Mesodermal cell (in vitro differentiated cells): ENCODE results near the gene SLC16A11.
A peak's percentile ranks its signal among the peaks of the same experiment; 100 is the strongest.

ENCODE experiments used
- H3K27ac ChIP-seq: 2 replicates; pipeline ENCODE4 v1.7.0; 2013; ENCODE audit warnings: mild to moderate bottlenecking, low read depth, low read length, moderate library complexity; ENCODE audit not compliant: severe bottlenecking
- H3K36me3 ChIP-seq: 2 replicates; pipeline ENCODE4 v1.7.1; 2013; ENCODE audit warnings: mild to moderate bottlenecking, low read length, moderate library complexity; ENCODE audit not compliant: control insufficient read depth, insufficient read depth
- H3K4me1 ChIP-seq: one replicate; pipeline ENCODE4 v1.7.1; 2013; ENCODE audit warnings: mild to moderate bottlenecking, low read length; ENCODE audit not compliant: insufficient read depth, control insufficient read depth, poor library complexity, severe bottlenecking
- H3K4me3 ChIP-seq: 2 replicates; pipeline ENCODE4 v1.7.0; 2013; ENCODE audit warnings: low read length, control low read depth, mild to moderate bottlenecking; ENCODE audit not compliant: insufficient read depth, poor library complexity, severe bottlenecking; ENCODE audit errors: extremely low read depth
- H3K9me3 ChIP-seq: 2 replicates; pipeline ENCODE4 v1.7.1; 2013; ENCODE audit warnings: mild to moderate bottlenecking, low read length, moderate library complexity; ENCODE audit not compliant: control insufficient read depth
- WGBS, 2 experiments: methylation state at CpG; one replicate each; pipeline ENCODE4 v1.1.5; 2013; ENCODE audit warnings: missing lambda C conversion rate in 2 of 2; ENCODE audit not compliant: insufficient coverage in 2 of 2; 5-methylcytosine and 5-hydroxymethylcytosine counted together

The SLC16A11 gene

DNA sequence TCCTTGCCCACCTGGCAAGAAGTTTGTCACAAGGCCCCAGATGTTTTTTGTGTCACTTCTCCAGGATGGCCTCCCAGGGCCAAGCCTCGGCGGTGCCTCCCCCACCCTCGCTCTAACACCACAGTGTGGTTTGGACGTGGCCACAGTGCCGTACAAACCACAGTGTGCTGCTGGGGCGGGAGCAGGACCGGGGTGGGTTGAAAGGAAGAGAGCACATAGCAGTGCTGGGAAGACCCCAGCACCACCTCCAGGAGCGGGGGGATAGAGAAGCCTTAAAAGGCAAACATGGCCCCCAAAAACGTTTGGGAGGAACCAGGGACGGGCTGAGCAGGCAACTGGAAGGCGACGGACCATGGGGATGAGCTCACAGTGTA lies 26.1 kb downstream of the SLC16A11 start:
- H3K9me3 ChIP-seq, result no peaks in the 10 kb centered on the region
- peaks cover 22% of the 10 kb centered on the region for H3K36me3 ChIP-seq
- peaks cover 15% of the 10 kb centered on the region for H3K4me1 ChIP-seq
- WGBS, 2 experiments, result 93 to 96% methylated on average over 9 to 12 of the region's 12 CpGs
- no peak overlapping the region for H3K4me3 ChIP-seq
- H3K27ac ChIP-seq, result no peak overlapping the region

DNA sequence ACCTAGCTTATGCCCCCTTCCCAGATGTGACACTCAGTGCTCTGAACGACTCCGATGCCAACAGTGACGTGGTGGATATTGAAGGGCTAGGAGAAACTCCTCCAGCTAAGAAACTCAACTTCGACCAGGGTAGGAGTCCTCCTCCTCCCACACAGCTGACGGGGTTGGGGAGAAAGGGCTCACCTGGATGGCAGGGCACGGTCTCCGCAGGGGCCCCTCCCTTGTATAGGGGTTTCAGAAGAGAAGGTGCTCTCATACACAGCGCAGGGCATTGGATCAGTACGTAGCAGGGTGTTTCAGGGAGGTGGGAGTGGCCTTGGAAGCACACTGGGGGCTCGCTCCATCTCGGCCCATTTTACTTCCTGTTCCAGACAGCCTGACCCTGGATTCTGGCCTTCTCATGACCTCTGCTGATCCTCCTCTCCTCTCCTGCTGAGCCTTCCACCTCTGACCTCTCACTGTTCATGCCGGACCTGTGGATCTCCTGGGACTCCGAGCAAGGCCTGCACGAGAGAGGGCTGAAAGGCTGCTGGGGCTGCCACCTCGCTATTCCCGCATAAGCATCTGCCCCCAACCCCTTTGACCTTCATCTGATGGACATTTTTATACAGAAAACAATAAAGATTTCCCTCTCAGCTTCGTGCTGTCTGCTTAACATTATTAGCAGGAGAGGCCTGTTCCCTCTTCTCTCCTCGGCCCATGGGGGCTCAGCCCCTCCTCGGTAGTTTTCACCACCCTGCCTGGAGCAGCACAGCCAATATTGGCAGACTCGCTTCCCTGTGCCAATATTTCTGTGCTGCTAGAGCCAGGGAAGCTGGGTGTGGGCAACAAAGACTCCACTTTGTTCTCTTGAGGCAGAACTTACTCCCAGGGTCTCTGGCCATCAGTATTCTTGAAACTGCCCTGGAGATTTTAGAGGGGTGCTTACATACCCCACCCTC lies 26.7 kb downstream of the SLC16A11 start:
- Histone ChIP-seq H3K4me1 (peaks cover 15% of the 10 kb centered on the region), H3K27ac (no peak overlapping the region), H3K9me3 (no peaks in the 10 kb centered on the region), H3K36me3 (peaks cover 22% of the 10 kb centered on the region), H3K4me3 (no peak overlapping the region)
- 88 to 92% methylated on average over 11 to 13 of the region's 20 CpGs for WGBS, 2 experiments

- Histone ChIP-seq H3K27ac (no peak overlapping the region), H3K36me3 (peaks cover 22% of the 10 kb centered on the region), H3K9me3 (no peaks in the 10 kb centered on the region), H3K4me3 (no peak overlapping the region), H3K4me1 (peaks cover 15% of the 10 kb centered on the region)
- 78 to 90% methylated on average over 1 to 2 of the region's 3 CpGs for WGBS, 2 experiments
These were observed 27.5 kb downstream of the SLC16A11 start for GRCh38 chr17:7016418-7016817.

- 20 to 21% methylated on average over 27 to 31 of the region's 56 CpGs for WGBS, 2 experiments
- Histone ChIP-seq H3K27ac (peak overlapping the region; percentile 86), H3K9me3 (no peaks in the 10 kb centered on the region), H3K4me1 (peaks cover 21% of the 10 kb centered on the region), H3K36me3 (peaks cover 22% of the 10 kb centered on the region), H3K4me3 (peak overlapping the region; percentile 95)
These were observed 28.6 kb downstream of the SLC16A11 start for GRCh38 chr17:7014995-7015958.

GRCh38 chr17:7014261-7014994 lies 29.5 kb downstream of the SLC16A11 start:
- 1 to 2% methylated on average over 53 to 69 of the region's 75 CpGs for WGBS, 2 experiments

DNA sequence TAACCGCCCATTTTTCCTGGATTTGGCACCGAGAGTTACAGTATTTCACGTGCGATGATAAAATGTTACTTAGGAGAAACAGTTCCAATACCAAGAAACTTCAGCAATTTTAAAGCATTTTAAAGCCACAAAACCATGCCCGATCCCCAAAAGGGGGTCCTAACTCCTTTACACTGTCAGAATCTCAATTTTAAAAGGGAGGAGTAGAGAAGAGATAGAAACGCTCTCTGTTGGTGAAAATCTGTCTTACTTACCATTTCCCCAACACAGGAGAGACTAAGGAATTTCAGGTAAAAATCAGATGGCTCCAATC lies 32.0 kb downstream of the SLC16A11 start:
- H3K4me3 ChIP-seq, result peak overlapping the region; percentile 95
- WGBS, 2 experiments, result 7% methylated on average over 4 of the region's 6 CpGs; no CpG with 5 or more reads in 1 of the 2 experiments
- no peaks in the 10 kb centered on the region for H3K9me3 ChIP-seq
- H3K36me3 ChIP-seq, result peaks cover 29% of the 10 kb centered on the region
- peak overlapping the region; percentile 99 for H3K27ac ChIP-seq
- peaks cover 11% of the 10 kb centered on the region for H3K4me1 ChIP-seq

More at GRCh38 chr17:7014261-7014994, 29.5 kb downstream of the SLC16A11 start:
- H3K4me3 ChIP-seq, result peak overlapping the region; percentile 95
- no peaks in the 10 kb centered on the region for H3K9me3 ChIP-seq
- peak overlapping the region; percentile 86 for H3K27ac ChIP-seq
- H3K36me3 ChIP-seq, result peaks cover 30% of the 10 kb centered on the region
- H3K4me1 ChIP-seq, result peaks cover 13% of the 10 kb centered on the region

DNA sequence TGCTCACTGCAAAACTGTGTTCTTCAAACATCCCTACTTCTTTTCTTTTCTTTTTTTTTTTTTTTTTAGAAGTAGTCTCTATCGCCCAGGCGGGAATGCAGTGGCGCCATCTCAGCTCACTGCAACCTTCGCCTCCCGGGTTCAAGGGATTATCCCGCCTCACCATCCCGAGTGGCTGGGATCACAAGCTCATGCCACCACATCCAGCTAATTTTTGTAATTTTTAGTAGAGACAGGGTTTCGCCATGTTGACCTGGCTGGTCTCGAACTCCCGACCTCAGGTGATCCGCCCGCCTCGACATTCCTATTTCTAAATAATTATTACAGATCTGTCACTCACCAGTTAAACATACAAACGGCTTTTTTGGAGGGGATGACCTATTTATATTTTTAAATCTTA lies 32.5 kb downstream of the SLC16A11 start:
- H3K4me1 ChIP-seq, result peaks cover 11% of the 10 kb centered on the region
- 62 to 91% methylated on average over 6 to 8 of the region's 14 CpGs for WGBS, 2 experiments

GRCh38 chr17:7010523-7010922 lies 33.4 kb downstream of the SLC16A11 start:
- H3K36me3 ChIP-seq, result peaks cover 19% of the 10 kb centered on the region
- WGBS, 2 experiments, result 100% methylated on average over 1 of the region's 2 CpGs; no CpG with 5 or more reads in 1 of the 2 experiments
- H3K9me3 ChIP-seq, result no peaks in the 10 kb centered on the region
- no peak overlapping the region for H3K4me3 ChIP-seq
- H3K27ac ChIP-seq, result no peak overlapping the region
- H3K4me1 ChIP-seq, result peaks cover 11% of the 10 kb centered on the region

More for the DNA sequence above, 32.5 kb downstream of the SLC16A11 start:
- Histone ChIP-seq H3K4me3 (peak overlapping the region; percentile 95), H3K27ac (no peak overlapping the region), H3K36me3 (peaks cover 25% of the 10 kb centered on the region), H3K9me3 (no peaks in the 10 kb centered on the region)

- H3K9me3 ChIP-seq, result no peaks in the 10 kb centered on the region
- WGBS, 2 experiments, result 69 to 94% methylated on average over 2 of the region's 2 CpGs
These were observed 36.7 kb downstream of the SLC16A11 start for GRCh38 chr17:7007143-7007542.

GRCh38 chr17:7005716-7006115 lies 38.2 kb downstream of the SLC16A11 start:
- no peak overlapping the region for H3K4me3 ChIP-seq
- WGBS, 2 experiments, result 97% methylated on average over 3 of the region's 7 CpGs; no CpG with 5 or more reads in 1 of the 2 experiments
- peaks cover 2% of the 10 kb centered on the region for H3K4me1 ChIP-seq
- H3K9me3 ChIP-seq, result no peaks in the 10 kb centered on the region
- H3K36me3 ChIP-seq, result peaks cover 40% of the 10 kb centered on the region
- H3K27ac ChIP-seq, result no peak overlapping the region

More at GRCh38 chr17:7007143-7007542, 36.7 kb downstream of the SLC16A11 start:
- Histone ChIP-seq H3K4me3 (no peak overlapping the region), H3K36me3 (peaks cover 26% of the 10 kb centered on the region), H3K4me1 (peaks cover 7% of the 10 kb centered on the region), H3K27ac (no peak overlapping the region)
